NCI-H2196 treated with DMSO at 0.1 percent for 48 hours (cell line): ENCODE data around the gene FBH1.

Experiments used
- DNase-seq: peaks from one replicate; lab custom pipeline; 2025; ENCODE audit not compliant: unreplicated experiment; lab: John Stamatoyannopoulos, UW

Gene FBH1

GRCh38 chr10:5976512-5977470, 86.7 kb downstream of the FBH1 start:
- no peak for DNase-seq

GRCh38 chr10:5977471-5978229, 87.6 kb downstream of the FBH1 start, which contains the start of gene IL15RA:
IL15RA (minus strand) TSS chr10:5977543; CDS start chr10:5977492, 51 bp downstream.
- DNase-seq = peak; percentile 4

- no peak for DNase-seq
Observed at GRCh38 chr10:5978230-5978489, 88.1 kb downstream of the FBH1 start.

GRCh38 chr10:5981529-5981928, 91.5 kb downstream of the FBH1 start:
- no peak for DNase-seq

GRCh38 chr10:5983774-5984173, 93.7 kb downstream of the FBH1 start:
- DNase-seq = no peak

GRCh38 chr10:5985029-5985428, 95.0 kb downstream of the FBH1 start:
- no peak for DNase-seq
